ENCODE results near the gene ANKRD13C.

The ANKRD13C gene

GRCh38 chr1:70327306-70328076 lies 27.0 kb downstream of the ANKRD13C start (continued):
- TF ChIP-seq TSHZ2 (CRISPR knock-in tag; IDR thresholded peaks at IDR 0.05) (no peak), TOX (CRISPR knock-in tag; IDR thresholded peaks at IDR 0.05; ENCODE audit: borderline replicate concordance) (no peak), ZNF8 (CRISPR knock-in tag; IDR thresholded peaks at IDR 0.05) (no peak), RARB (CRISPR knock-in tag; IDR thresholded peaks at IDR 0.05) (no peak), ZFP30 (CRISPR knock-in tag; IDR thresholded peaks at IDR 0.05) (no peak), TCF4 (CRISPR knock-in tag; IDR thresholded peaks at IDR 0.05; ENCODE audit: borderline replicate concordance) (no peak), CREB5 (CRISPR knock-in tag; IDR thresholded peaks at IDR 0.05; ENCODE audit: low read depth) (no peak)

GRCh38 chr1:70324683-70325082 lies 29.8 kb downstream of the ANKRD13C start:
- TF ChIP-seq ARNTL (CRISPR knock-in tag; IDR thresholded peaks at IDR 0.05; ENCODE audit: borderline replicate concordance, low read depth) = no peak
- no peak for TF ChIP-seq CSDC2 (CRISPR knock-in tag; IDR thresholded peaks at IDR 0.05)
- TF ChIP-seq ZNF8 (CRISPR knock-in tag; IDR thresholded peaks at IDR 0.05) = no peak
- TF ChIP-seq TCF4 (CRISPR knock-in tag; IDR thresholded peaks at IDR 0.05; ENCODE audit: borderline replicate concordance) = no peak
- TF ChIP-seq RARB (CRISPR knock-in tag; IDR thresholded peaks at IDR 0.05) = no peak
- no peak for TF ChIP-seq CREB5 (CRISPR knock-in tag; IDR thresholded peaks at IDR 0.05; ENCODE audit: low read depth)
- no peak for TF ChIP-seq ZC3H10 (CRISPR knock-in tag; IDR thresholded peaks at IDR 0.05)
- no peak for TF ChIP-seq ZNF70 (CRISPR knock-in tag; IDR thresholded peaks at IDR 0.05)
- TF ChIP-seq GLIS3 (CRISPR knock-in tag; IDR thresholded peaks at IDR 0.05) = no peak
- TF ChIP-seq PATZ1 (CRISPR knock-in tag; IDR thresholded peaks at IDR 0.05; ENCODE audit: borderline replicate concordance) = no peak
- no peak for TF ChIP-seq CSRNP3 (CRISPR knock-in tag; IDR thresholded peaks at IDR 0.05)
- no peak for TF ChIP-seq ISL1 (CRISPR knock-in tag; IDR thresholded peaks at IDR 0.05)
- no peak for TF ChIP-seq TSHZ2 (CRISPR knock-in tag; IDR thresholded peaks at IDR 0.05)
- TF ChIP-seq ZFP3 (CRISPR knock-in tag; IDR thresholded peaks at IDR 0.05) = no peak
- TF ChIP-seq ESRRG (CRISPR knock-in tag; IDR thresholded peaks at IDR 0.05) = no peak
- ATAC-seq = no peak

All from SK-N-SH treated with all-trans-retinoic acid at 6 μM for 48 hours (cell line).